Fibroblast of skin of scalp (primary cell): ENCODE data around the gene TTLL9.
A peak's percentile ranks its signal among the peaks of the same experiment; 100 is the strongest.

Experiments used
- DNase-seq: peaks from one replicate; pipeline ENCODE4 v3.0.0-alpha.2; 2013

Gene TTLL9

GRCh38 chr20:31951203-31951529 lies 80.7 kb downstream of the TTLL9 start:
- no peak for DNase-seq

GRCh38 chr20:31951530-31952453 lies 81.4 kb downstream of the TTLL9 start, which contains the start of gene PDRG1:
Gene PDRG1, minus strand, starts transcription at chr20:31952046. Its CDS starts 85 bp downstream, at chr20:31951961.
- DNase-seq = peak; percentile 96

- DNase-seq = no peak
Measured at GRCh38 chr20:31953556-31954148, 83.2 kb downstream of the TTLL9 start.

DNA sequence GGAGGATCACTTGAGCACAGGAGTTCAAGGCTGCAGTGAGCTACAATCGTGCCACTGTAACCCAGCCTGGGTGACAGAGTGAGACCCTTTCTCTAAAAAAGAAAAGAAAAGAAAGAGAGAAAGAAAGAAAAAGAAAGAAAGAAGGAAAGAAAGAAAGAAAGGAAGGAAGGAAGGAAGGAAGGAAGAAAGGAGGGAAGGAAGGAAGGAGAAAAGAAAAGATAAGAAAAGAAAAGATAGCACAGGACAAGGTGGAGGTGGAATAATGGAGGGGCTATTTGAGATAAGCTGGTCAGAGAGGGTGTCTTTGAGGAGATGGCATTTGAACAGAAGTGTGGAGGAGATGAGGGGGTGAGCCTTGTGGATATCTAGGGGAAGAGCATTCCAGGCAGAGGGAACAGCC lies 84.1 kb downstream of the TTLL9 start:
- no peak for DNase-seq

- DNase-seq = no peak
Measured at GRCh38 chr20:31956556-31957526, 86.4 kb downstream of the TTLL9 start.

GRCh38 chr20:31962761-31963160 lies 92.3 kb downstream of the TTLL9 start:
- no peak for DNase-seq

DNA sequence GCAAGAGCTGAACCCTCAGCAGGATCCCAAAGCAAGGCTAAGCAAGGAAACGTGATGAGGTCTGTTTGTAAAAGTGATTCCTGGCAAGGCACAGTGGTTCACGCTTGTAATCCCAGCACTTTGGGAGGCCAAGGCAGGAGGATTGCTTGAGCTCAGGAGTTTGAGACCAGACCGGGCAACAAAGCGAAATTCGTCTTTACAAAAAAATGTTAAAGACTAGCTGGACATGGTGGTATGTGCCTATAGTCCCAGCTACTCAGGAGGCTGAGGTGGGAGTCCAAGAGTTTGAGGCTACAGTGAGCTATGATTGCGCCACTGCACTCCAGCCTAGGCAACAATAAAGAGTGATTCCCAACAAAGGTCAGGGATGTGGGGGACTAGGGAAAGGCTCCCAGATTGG lies 93.5 kb downstream of the TTLL9 start:
- DNase-seq = no peak

GRCh38 chr20:31966991-31967655 lies 96.7 kb downstream of the TTLL9 start:
- no peak for DNase-seq

GRCh38 chr20:31967830-31968249 lies 97.4 kb downstream of the TTLL9 start, which contains the start of gene XKR7:
Gene XKR7, plus strand, starts transcription at chr20:31968151. Its CDS starts 25 bp downstream, at chr20:31968176.
- no peak for DNase-seq

DNA sequence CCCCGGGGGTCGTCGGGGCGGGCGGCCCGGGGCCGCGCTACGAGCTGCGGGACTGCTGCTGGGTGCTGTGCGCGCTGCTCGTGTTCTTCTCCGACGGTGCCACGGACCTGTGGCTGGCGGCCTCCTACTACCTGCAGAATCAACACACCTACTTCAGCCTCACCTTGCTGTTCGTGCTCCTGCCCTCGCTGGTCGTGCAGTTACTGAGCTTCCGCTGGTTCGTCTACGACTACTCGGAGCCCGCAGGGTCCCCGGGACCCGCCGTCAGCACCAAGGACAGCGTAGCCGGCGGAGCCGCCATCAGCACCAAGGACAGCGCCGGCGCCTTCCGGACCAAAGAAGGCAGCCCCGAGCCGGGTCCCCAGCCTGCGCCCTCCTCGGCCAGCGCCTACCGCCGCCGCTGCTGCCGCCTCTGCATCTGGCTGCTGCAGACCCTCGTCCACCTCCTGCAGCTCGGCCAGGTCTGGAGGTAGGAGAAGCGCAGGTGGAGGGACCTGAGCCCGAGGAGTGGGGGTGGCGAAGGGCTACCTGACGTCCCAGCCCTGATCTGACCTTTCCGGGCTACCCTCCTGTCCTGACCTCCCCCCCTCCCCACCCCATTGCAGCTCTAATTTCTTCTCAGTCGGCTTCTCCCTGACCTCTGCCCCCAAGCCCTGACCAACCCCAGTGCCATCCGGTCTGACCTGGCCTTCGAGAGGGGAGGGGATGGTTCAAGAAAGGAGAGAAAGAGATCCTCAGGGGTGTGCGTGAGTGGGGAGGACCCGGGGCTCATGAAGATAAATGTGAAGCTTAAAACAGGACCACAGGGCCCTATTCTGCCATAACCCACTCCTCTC lies 98.1 kb downstream of the TTLL9 start:
- DNase-seq = peak; percentile 71

GRCh38 chr20:31969991-31970390 lies 99.6 kb downstream of the TTLL9 start:
- DNase-seq = no peak

- peak; percentile 6 for DNase-seq
Measured at GRCh38 chr20:31972471-31973021, 102.1 kb downstream of the TTLL9 start.

DNA sequence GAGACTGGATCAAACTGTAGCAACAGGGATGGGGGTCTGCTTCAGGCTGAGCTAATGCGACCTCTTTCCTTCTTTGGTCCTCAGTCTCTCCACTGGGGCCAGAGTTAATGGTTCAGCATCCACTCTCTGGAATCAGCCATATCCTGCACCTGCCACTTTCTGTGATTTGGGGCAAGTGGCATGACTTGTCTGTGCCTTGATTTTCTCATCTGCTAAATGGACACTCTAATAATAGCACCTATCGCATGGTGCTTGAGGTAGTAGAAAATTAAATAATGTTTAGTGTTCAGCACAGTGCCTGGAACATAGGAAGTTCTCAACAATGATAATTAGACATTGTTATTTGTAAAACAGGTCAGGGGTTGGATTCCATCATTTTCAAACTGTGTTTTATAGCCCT lies 103.9 kb downstream of the TTLL9 start:
- DNase-seq = no peak

GRCh38 chr20:31974951-31975487 lies 104.6 kb downstream of the TTLL9 start:
- DNase-seq = no peak

- DNase-seq = no peak
Measured at GRCh38 chr20:31975874-31976273, 105.4 kb downstream of the TTLL9 start.

DNA sequence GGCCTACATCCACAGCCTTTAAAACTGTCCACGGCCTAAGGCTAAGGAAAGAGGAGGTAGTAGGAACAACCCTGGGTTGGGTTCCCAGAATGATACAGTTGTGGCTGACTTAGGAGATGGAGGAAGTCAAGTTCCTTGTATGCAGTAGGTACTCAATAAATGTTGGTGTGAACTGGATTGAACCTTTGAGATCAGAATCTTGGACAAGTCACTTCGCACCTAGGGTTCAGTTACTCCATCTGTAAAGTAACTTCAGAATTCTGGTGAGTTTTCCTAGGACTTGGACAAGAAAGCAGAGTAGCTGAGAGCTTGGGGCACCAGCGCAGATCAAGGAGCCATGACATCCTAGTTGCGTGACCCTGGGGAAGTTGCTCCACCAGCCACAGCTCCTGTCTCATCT lies 106.6 kb downstream of the TTLL9 start:
- no peak for DNase-seq

DNA sequence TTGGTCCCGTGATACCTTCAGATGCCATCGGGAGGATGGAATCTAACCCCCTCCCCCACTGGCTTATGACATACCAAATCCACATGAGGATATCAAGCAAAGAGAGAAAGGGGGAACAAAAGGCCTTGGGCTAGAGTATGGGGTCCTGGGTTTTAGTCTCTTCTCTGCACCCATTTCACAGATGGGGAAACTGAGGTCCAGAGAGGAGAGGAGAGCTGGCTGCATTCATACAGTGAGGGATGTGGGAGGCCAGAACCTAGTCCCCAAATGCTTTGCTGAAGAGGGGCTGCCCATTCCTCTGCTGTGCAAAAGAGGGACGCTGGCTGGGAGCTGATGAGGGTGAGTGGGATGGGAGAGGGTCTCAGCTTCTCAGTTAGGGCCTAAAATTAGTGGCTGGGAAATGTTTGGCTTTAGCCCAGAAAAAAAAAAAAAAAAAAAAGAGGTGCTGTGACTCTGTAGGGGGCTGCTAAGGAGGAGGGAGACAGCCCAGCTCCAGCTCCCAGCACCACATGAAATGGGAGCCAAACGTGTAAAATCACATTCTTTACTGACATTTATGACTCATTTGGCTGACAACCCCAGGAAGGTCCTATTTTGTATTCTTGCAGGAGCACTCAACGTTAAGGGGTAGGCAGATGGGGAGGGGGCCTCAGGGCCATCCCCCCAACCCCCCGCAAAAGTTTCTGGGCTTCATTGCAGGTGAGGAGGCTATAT lies 109.4 kb downstream of the TTLL9 start:
- DNase-seq = no peak

- DNase-seq = no peak
Measured at GRCh38 chr20:31981784-31982183, 111.3 kb downstream of the TTLL9 start.

DNA sequence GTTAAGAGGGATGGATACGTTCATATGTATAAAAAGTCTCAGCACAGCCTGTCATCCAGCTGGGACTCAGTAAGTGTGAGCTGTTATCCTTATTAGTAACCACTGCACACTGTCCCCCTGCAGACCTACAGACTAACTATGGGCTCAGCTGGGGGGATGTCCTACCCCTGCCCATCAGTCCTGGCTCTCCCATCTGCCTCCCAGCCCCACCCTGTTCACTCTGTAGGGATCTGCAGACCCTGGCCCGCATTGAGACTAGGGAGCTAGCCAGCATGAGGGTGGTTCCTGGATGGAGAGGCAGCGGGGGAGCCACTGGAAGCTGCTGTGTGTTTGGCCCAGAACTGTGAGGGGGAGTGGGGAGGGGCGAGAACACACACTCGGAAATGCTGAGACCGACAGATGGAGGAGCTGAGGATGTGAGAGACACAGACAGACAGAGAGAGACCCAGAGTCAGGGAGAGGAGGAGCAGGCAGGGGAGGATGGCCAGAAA lies 114.6 kb downstream of the TTLL9 start:
- DNase-seq = no peak

- DNase-seq = peak; percentile 8
Measured at GRCh38 chr20:31987744-31988143, 117.3 kb downstream of the TTLL9 start.
